Breast epithelium (tissue), 3 donors: ENCODE results near the gene CHRM5.

Source experiments
- POLR2AphosphoS5 ChIP-seq, 3 donors: sonication (generic); formaldehyde crosslinking; IDR thresholded peaks; one replicate each; pipeline ENCODE4 v1.6.1; 2017; ENCODE audit warnings: antibody characterized with exemption in 3 of 3
- TF ChIP-seq, protein P1 (sequence below), 3 donors: fragments of 450-650 bp; IDR thresholded peaks; one replicate each; pipeline ENCODE4 v1.5.1; 2016 to 2017; ENCODE audit warnings: antibody characterized with exemption in 3 of 3, mild to moderate bottlenecking in 3 of 3, moderate library complexity in 3 of 3

DNA sequence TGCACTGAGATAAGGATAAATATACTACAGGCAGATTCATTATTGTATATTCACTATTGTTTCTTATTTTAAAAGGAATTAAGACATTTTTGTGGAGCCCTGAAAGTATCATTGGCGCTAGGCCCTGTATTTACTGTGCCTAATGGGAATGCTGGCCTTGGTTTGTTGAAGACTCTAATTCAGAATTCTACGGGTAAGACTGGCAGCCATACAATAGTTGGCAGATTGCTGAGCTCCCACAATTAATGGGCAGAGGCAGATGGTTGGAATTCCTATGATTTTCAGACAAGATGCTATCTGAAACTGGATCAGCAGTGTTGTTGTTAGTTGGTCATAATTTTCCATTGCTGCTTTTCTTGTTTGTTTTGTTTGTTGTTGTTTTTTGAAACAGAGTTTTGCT lies 148.3 kb downstream of the CHRM5 start:
- TF ChIP-seq, protein P1, sequence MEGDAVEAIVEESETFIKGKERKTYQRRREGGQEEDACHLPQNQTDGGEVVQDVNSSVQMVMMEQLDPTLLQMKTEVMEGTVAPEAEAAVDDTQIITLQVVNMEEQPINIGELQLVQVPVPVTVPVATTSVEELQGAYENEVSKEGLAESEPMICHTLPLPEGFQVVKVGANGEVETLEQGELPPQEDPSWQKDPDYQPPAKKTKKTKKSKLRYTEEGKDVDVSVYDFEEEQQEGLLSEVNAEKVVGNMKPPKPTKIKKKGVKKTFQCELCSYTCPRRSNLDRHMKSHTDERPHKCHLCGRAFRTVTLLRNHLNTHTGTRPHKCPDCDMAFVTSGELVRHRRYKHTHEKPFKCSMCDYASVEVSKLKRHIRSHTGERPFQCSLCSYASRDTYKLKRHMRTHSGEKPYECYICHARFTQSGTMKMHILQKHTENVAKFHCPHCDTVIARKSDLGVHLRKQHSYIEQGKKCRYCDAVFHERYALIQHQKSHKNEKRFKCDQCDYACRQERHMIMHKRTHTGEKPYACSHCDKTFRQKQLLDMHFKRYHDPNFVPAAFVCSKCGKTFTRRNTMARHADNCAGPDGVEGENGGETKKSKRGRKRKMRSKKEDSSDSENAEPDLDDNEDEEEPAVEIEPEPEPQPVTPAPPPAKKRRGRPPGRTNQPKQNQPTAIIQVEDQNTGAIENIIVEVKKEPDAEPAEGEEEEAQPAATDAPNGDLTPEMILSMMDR (IDR thresholded peaks at IDR 0.05), result no peak
- TF ChIP-seq POLR2AphosphoS5 (IDR thresholded peaks at IDR 0.05), result no peak
